NCI-H460 (cell line): ENCODE data around the gene DCXR. TPM values are rescaled to one million over a fixed set of nuclear protein-coding genes. Genes with fewer than 3 reads are reported as not detected.

ENCODE experiments used
- DNase-seq: peaks from one replicate; pipeline ENCODE4 v3.0.0-alpha.2; 2016; ENCODE audit warnings: low read depth; ENCODE audit errors: extremely low read depth
- total RNA-seq: library from RNA; depleted of rRNA; stranded (reverse); fragments of >200 nt; shearing (Covaris generic); gene quantifications from 2 replicates; pipeline ENCODE4 v1.2.3, GENCODE V29; 2014

The DCXR gene
- total RNA-seq, 1 experiment from 2014 or later = 44.3 TPM

- no peak for DNase-seq
These were observed 19.5 kb upstream of the DCXR start for GRCh38 chr17:82056729-82057621.

GRCh38 chr17:82055965-82056728 lies 18.6 kb upstream of the DCXR start:
- no peak for DNase-seq

GRCh38 chr17:82055023-82055964 lies 17.8 kb upstream of the DCXR start:
- DNase-seq = no peak

- DNase-seq = no peak
These were observed 17.0 kb upstream of the DCXR start for GRCh38 chr17:82054351-82055022.

GRCh38 chr17:82053556-82054263 lies 16.2 kb upstream of the DCXR start:
- no peak for DNase-seq

- no peak for DNase-seq
These were observed 15.6 kb upstream of the DCXR start for GRCh38 chr17:82053130-82053529.

GRCh38 chr17:82052638-82053059 lies 15.2 kb upstream of the DCXR start:
- DNase-seq = no peak

GRCh38 chr17:82051776-82052637 lies 14.5 kb upstream of the DCXR start, which contains the start of the genes GPS1 and RFNG:
Gene GPS1 (plus strand): TSS chr17:82051898. CDS start chr17:82051932, 34 bp downstream.
Gene RFNG (minus strand): TSS chr17:82051811. CDS start chr17:82051766, 45 bp downstream.
- DNase-seq = no peak

GRCh38 chr17:82050761-82051641 lies 13.5 kb upstream of the DCXR start:
- no peak for DNase-seq

GRCh38 chr17:82050152-82050760 lies 12.8 kb upstream of the DCXR start:
- DNase-seq = no peak

GRCh38 chr17:82049521-82049971 lies 12.0 kb upstream of the DCXR start:
- DNase-seq = no peak

- no peak for DNase-seq
These were observed 11.6 kb upstream of the DCXR start for GRCh38 chr17:82049106-82049505.

GRCh38 chr17:82048571-82048971 lies 11.1 kb upstream of the DCXR start:
- DNase-seq = no peak

- no peak for DNase-seq
These were observed 10.5 kb upstream of the DCXR start for GRCh38 chr17:82047914-82048570.

GRCh38 chr17:82047379-82047778 lies 9.9 kb upstream of the DCXR start:
- DNase-seq = no peak

GRCh38 chr17:82046903-82047302 lies 9.4 kb upstream of the DCXR start:
- DNase-seq = no peak
